ENCODE data around the gene CHST1. TPM values are rescaled to one million over a fixed set of nuclear protein-coding genes. Genes with fewer than 3 reads are reported as not detected.

The CHST1 gene
- total RNA-seq, 2 experiments from 2014 or later = not detected

DNA sequence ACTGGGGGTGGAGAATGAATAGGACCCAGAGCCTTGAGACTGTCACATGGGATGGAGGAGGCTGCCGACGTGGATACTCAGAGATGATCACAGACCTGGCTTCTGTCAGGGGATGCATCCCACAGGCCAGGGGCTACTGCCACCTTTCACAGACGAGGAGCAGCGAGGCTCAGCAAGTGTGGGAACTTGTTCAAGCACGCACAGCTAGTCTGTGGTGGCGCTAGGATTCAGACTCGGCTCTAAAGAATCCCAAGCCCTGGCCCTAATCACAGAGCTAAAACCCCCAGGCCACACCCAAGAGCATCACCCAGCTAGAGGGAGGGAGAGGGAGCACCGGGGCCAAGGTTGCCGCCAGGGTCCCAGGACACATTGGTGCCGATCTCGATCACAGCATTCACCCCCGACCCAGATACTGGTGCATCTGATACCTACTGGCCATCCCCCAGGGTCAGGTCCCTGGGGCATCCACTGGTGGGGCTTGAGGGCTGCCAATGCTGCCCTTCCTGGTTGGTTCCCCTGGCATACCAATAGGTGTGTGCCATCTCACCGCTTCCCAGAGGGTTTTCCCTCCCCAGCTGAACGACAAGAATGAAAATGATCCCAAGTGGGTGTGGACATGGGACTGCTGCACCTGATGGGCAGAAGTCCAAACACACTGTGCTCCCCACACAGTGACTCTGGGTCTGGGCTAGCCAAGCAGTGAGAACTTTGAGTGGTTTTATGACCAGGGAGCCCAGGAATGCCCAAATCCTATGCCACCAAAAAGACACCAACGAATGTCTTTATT, 6.2 kb downstream of the CHST1 start:
- no peak for DNase-seq
- ATAC-seq (ENCODE audit: low read depth) = no peak
- Mint-ChIP-seq H3K4me1 (peaks cover 6% of the 10 kb centered on the region), H3K27ac (no peak overlapping the region), H3K36me3 (no peaks in the 10 kb centered on the region), H3K9me3 (no peaks in the 10 kb centered on the region), H3K4me3 (no peak overlapping the region), H3K27me3 (peaks cover 57% of the 10 kb centered on the region)
- POLR2A ChIA-PET = no interaction called here

DNA sequence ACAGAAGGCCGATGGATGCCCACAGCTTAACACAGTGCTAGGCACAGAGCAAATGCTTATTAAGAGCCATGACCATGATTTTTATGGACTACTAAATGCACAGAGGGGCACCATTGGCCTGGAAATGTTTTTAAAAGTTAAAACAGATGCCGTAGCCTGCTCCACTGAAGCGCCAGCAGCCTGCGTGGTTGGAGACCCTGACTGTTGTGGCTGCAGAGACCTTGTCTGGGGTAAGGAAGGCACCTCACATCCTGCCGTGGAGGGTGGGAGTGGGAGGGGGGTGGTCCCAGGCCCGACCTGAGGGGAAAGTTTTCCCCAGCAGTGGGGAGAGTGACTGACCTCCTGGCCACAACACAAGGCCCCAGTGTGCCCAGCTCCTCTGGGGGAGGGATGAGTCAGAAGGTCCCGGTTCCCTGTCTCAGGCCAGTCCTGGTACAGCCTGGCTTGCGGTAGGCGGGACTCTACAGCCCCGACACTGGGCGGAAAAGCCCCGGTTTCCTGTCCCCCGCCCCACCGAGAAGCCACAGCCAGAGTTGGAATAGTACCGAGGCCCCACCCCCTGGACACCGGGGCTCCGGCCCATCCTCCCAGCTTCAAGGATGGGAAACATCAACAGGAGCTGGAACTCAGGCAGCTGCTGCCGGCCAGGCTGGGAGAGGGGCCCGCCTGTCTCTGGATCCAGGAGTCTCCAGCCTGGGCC, 7.0 kb downstream of the CHST1 start:
- H3K27me3 Mint-ChIP-seq = peaks cover 50% of the 10 kb centered on the region
- H3K4me1 Mint-ChIP-seq = peaks cover 6% of the 10 kb centered on the region
- no peaks in the 10 kb centered on the region for H3K9me3 Mint-ChIP-seq
- no peaks in the 10 kb centered on the region for H3K36me3 Mint-ChIP-seq
- POLR2A ChIA-PET = no interaction called here
- no peak for DNase-seq
- H3K27ac Mint-ChIP-seq = no peak overlapping the region
- H3K4me3 Mint-ChIP-seq = no peak overlapping the region
- ATAC-seq (ENCODE audit: low read depth) = peak; percentile 23

DNA sequence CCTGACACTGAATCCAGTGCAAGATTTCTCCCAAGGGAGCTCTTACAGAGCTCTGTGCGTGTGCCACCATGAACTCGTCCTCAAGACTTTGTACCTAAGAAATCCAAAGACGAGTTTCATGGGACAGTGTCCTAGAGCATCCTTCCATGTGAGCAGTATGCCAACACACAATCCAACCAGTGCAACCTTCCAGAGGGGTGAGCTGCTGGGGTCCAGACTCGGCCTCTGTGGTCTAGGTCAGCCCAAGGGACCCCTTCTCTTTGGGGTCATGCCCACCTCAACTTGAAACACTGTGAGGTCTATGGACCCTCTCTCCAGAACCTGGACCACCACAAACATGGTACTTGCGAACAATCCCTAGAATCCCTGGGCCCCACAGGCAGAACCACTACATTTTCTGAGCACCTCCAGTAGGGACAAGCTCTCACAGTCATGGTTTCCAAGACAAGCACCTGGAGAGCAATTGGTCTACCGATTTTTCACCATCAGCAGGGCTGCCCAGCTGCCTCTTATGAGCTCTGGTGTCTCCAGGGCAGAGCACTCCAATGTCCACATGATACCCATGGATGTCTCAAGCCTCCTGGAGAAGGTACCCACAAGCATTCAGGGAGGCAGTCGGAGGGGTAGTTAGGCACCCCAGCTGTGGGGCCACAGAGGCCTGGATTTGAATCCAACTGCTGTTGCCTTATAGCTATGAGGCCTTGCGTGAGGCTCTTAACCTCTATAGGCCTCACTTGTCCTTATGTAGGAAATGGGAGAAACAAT, 7.7 kb downstream of the CHST1 start:
- H3K9me3 Mint-ChIP-seq = no peaks in the 10 kb centered on the region
- peaks cover 47% of the 10 kb centered on the region for H3K27me3 Mint-ChIP-seq
- DNase-seq = no peak
- ATAC-seq (ENCODE audit: low read depth) = no peak
- H3K36me3 Mint-ChIP-seq = no peaks in the 10 kb centered on the region
- peaks cover 6% of the 10 kb centered on the region for H3K4me1 Mint-ChIP-seq
- no peak overlapping the region for H3K27ac Mint-ChIP-seq
- POLR2A ChIA-PET = no interaction called here
- H3K4me3 Mint-ChIP-seq = no peak overlapping the region

- H3K9me3 Mint-ChIP-seq = no peaks in the 10 kb centered on the region
- H3K4me1 Mint-ChIP-seq = peaks cover 6% of the 10 kb centered on the region
- POLR2A ChIA-PET = no interaction called here
- ATAC-seq (ENCODE audit: low read depth) (no peak), DNase-seq (no peak)
- no peaks in the 10 kb centered on the region for H3K36me3 Mint-ChIP-seq
- peaks cover 39% of the 10 kb centered on the region for H3K27me3 Mint-ChIP-seq
- H3K27ac Mint-ChIP-seq = no peak overlapping the region
- H3K4me3 Mint-ChIP-seq = no peak overlapping the region
Observed at GRCh38 chr11:45655831-45656230, 9.6 kb downstream of the CHST1 start.

DNA sequence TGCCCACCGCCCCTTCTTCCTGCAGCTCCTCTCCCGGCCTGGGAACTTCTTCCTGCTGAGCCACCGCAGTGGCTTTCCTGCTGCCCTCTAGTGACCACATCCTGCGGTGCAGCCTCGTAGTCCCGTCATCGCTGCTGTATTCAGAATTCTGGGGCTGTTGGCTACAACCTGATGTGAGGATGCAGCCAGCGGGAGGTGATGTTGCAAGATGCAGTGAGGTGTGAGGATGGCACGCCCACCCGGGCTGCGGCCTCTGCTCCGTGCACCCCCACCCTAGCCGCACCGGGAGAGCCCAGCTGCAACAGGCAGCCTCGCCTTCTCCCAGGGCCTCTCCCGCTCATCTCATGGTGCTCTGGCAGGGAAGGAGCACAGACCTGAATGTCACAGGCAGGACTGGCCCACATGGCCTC, 10.1 kb downstream of the CHST1 start:
- Mint-ChIP-seq H3K4me3 (no peak overlapping the region), H3K27ac (no peak overlapping the region), H3K9me3 (no peaks in the 10 kb centered on the region), H3K36me3 (no peaks in the 10 kb centered on the region), H3K27me3 (peaks cover 37% of the 10 kb centered on the region), H3K4me1 (peaks cover 10% of the 10 kb centered on the region)
- ATAC-seq (ENCODE audit: low read depth) (peak; percentile 49), DNase-seq (peak; percentile 73)
- POLR2A ChIA-PET = no interaction called here

DNA sequence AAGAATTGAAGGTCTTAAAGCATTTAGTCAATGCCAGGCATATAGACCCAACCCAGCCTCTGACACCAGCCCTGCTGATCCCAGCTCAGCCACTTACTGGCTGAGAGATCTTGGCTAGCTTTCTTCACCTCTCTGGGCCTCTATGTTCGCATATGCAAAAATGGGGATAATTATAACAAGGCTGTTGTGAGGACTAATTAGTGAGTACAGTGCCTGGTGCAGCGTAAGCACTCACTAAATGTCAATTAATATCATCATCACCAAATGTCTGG, 10.5 kb downstream of the CHST1 start:
- Mint-ChIP-seq H3K4me3 (no peak overlapping the region), H3K27me3 (peaks cover 34% of the 10 kb centered on the region), H3K36me3 (no peaks in the 10 kb centered on the region), H3K27ac (no peak overlapping the region), H3K4me1 (peaks cover 10% of the 10 kb centered on the region), H3K9me3 (no peaks in the 10 kb centered on the region)
- POLR2A ChIA-PET = no interaction called here
- DNase-seq (no peak), ATAC-seq (ENCODE audit: low read depth) (no peak)

DNA sequence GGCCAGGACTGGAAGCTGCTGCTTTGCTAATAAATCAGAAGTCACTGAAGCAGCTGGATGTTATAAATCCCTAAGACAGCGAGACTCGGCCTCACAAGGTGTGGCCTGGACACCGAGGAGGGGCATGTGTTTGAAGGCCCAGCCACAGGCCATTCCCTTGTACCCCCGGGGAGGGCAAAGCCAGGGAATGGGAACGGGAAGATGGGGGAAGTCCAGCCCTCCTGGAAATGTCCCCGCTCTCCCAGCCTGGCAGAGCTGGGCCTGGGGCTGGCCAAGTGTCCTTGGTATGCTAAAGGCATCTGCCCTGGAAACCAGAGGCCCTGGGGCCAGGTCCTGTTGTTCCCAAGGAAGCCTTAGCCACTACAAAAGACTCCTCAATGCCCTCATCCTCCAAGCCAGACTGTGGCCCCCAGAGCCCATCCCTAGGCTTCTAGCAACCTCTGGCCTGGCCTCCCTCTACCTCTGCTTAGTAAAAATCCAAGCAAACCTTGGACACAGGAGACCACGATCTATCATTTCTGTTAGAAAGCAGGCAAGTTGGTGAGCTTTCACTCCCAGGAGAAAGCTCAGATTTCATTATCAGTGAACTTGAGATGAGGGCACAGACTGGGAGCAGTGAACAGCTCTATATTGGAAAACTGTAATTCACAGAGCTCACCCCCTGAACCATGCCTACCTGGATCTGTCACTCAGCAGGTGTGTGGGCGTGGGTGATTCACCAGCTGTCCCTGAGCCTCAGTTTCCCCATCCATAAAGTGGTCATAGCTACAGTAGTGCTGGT, 11.0 kb downstream of the CHST1 start:
- POLR2A ChIA-PET = no interaction called here
- Mint-ChIP-seq H3K4me1 (peaks cover 10% of the 10 kb centered on the region), H3K4me3 (no peak overlapping the region), H3K27ac (no peak overlapping the region), H3K36me3 (no peaks in the 10 kb centered on the region), H3K9me3 (no peaks in the 10 kb centered on the region), H3K27me3 (peaks cover 32% of the 10 kb centered on the region)
- DNase-seq = no peak
- ATAC-seq (ENCODE audit: low read depth) = no peak

- no peak overlapping the region for H3K27ac Mint-ChIP-seq
- H3K4me1 Mint-ChIP-seq = peaks cover 10% of the 10 kb centered on the region
- no peak overlapping the region for H3K4me3 Mint-ChIP-seq
- POLR2A ChIA-PET = no interaction called here
- DNase-seq = no peak
- no peak for ATAC-seq (ENCODE audit: low read depth)
- no peaks in the 10 kb centered on the region for H3K9me3 Mint-ChIP-seq
- H3K27me3 Mint-ChIP-seq = peaks cover 35% of the 10 kb centered on the region
- no peaks in the 10 kb centered on the region for H3K36me3 Mint-ChIP-seq
Observed at GRCh38 chr11:45653277-45653676, 12.1 kb downstream of the CHST1 start.

DNA sequence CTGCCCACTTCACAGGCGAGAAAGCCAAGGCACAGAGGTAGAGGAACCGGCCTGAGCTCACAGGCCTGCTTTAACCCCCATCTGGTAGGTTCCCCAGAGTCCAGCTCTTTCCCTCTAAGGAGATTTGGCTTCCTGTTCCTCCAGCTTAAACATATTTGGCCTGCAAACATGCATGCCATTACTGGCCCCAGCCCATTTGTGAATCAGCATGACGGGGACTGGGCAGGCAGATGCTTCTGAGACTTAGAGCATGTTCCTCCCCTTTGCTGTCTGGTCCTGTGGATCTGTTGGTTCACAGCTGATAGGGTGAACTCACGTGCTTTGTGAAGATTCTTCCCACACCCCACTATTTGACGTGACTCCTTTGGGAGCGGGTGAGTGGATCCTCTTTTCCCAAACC, 12.6 kb downstream of the CHST1 start:
- Mint-ChIP-seq H3K4me3 (no peak overlapping the region), H3K27me3 (peaks cover 35% of the 10 kb centered on the region), H3K4me1 (peaks cover 10% of the 10 kb centered on the region), H3K27ac (no peak overlapping the region), H3K36me3 (no peaks in the 10 kb centered on the region), H3K9me3 (no peaks in the 10 kb centered on the region)
- POLR2A ChIA-PET = no interaction called here
- ATAC-seq (ENCODE audit: low read depth) = no peak
- no peak for DNase-seq

- no peak for ATAC-seq (ENCODE audit: low read depth)
- H3K4me1 Mint-ChIP-seq = peaks cover 10% of the 10 kb centered on the region
- no peaks in the 10 kb centered on the region for H3K36me3 Mint-ChIP-seq
- DNase-seq = no peak
- H3K9me3 Mint-ChIP-seq = no peaks in the 10 kb centered on the region
- no peak overlapping the region for H3K4me3 Mint-ChIP-seq
- no peak overlapping the region for H3K27ac Mint-ChIP-seq
- H3K27me3 Mint-ChIP-seq = peaks cover 30% of the 10 kb centered on the region
- POLR2A ChIA-PET = no interaction called here
Observed at GRCh38 chr11:45651841-45652749, 13.3 kb downstream of the CHST1 start.

DNA sequence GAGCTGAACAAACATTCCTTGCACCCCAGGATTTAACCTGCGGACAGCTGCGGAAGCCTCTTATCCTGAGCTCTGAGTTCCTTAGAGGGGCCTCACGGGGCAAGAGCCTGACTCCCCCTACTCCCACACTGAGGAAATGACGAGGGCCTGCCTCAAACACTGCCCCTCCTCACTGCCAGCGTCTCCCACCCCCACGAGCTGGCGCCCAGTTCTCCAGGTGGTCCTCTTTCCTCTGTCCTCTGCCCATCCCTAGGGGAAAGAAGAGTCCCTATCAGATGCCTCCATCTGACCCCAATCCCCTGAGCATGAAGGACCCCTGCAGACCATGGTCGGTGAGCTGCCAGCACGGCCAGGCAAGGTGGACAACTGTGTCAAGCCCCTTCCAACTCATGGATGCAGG, 14.3 kb downstream of the CHST1 start:
- Mint-ChIP-seq H3K27ac (no peak overlapping the region), H3K9me3 (no peaks in the 10 kb centered on the region), H3K4me3 (no peak overlapping the region), H3K36me3 (no peaks in the 10 kb centered on the region), H3K4me1 (peaks cover 8% of the 10 kb centered on the region), H3K27me3 (peaks cover 27% of the 10 kb centered on the region)
- POLR2A ChIA-PET = no interaction called here
- ATAC-seq (ENCODE audit: low read depth) (no peak), DNase-seq (no peak)

DNA sequence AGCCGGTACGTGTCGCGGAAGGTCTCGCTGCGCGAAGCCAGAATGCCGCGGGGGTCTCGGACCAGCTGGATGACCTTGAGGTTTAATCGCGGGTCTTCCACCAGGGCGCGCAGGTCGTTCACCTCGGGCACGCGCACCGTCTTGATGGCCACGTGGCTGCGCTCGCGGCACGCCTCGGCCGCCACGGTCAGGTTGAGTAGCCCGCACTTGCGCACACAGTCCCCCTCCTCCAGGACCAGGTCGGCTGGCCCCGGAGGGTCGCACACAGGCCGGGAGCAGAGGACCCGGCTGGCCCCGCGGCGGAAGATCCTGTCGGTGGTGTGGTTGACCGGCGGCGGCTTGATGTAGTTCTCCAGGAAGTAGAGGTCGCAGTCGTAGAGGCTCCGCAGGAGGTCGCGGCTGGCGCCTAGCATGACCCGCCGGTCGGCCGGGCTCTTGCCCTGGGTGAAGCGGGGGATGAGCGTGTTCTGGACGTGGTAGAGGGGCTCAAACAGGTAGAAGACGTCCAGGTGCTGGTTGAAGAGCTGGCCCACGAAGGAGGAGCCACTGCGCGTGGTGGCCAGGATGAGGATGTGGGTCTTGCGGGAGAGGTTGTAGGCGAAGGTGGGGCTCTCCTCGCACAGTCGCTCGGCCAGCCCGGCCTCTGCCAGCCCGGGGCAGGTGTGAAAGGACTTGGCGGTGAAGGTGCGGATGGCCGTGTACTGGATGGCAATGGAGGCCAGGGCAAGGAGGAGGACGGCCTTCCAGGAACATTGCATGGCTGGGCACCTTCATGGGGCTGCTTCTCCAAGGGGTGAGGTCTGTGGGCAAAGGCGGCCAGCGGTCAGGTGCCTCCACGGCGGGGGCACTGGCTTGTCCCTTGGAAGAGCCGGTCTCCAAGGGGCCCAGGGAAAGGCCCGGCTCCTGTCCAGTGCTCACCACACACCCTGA, 15.0 kb downstream of the CHST1 start:
- H3K4me3 Mint-ChIP-seq = no peak overlapping the region

More for the DNA sequence above, 15.0 kb downstream of the CHST1 start:
- Mint-ChIP-seq H3K9me3 (no peaks in the 10 kb centered on the region), H3K36me3 (no peaks in the 10 kb centered on the region), H3K27me3 (peaks cover 26% of the 10 kb centered on the region), H3K27ac (no peak overlapping the region), H3K4me1 (peaks cover 8% of the 10 kb centered on the region)
- POLR2A ChIA-PET = no interaction called here
- DNase-seq (no peak), ATAC-seq (ENCODE audit: low read depth) (no peak)
